ENCODE results near the gene SCRT2. TPM values are rescaled to one million over a fixed set of nuclear protein-coding genes. Genes with fewer than 3 reads are reported as not detected.

Gene SCRT2
- total RNA-seq, 1 donor from 2014 or later, result not detected

- H3K36me3 ChIP-seq (ENCODE audit: insufficient read depth, low read length), result no peaks in the 10 kb centered on the region
- no peaks in the 10 kb centered on the region for H3K9me3 ChIP-seq (ENCODE audit: insufficient read depth, low read depth, low read length)
- no peak overlapping the region for H3K27ac Mint-ChIP-seq (ENCODE audit: unreplicated experiment)
- H3K27ac ChIP-seq (ENCODE audit: low read depth, low read length), result no peak overlapping the region
- peaks cover 3% of the 10 kb centered on the region for H3K27me3 ChIP-seq (ENCODE audit: insufficient read depth, low read length)
- TF ChIP-seq EZH2 (IDR thresholded peaks at IDR 0.05; ENCODE audit: insufficient read depth, low read length) (no peak), CTCF (IDR thresholded peaks at IDR 0.05; ENCODE audit: insufficient read depth, low read depth, low read length) (no peak)
- no peaks in the 10 kb centered on the region for H3K4me1 Mint-ChIP-seq (ENCODE audit: low read depth, unreplicated experiment)
- no peak for DNase-seq (ENCODE audit: low read depth)
- no peak overlapping the region for H2AFZ ChIP-seq (ENCODE audit: low read depth, low read length)
- no peak overlapping the region for H3K4me3 Mint-ChIP-seq (ENCODE audit: unreplicated experiment)
- H4K20me1 ChIP-seq (ENCODE audit: insufficient read depth, low read length), result no peaks in the 10 kb centered on the region
- H3K27me3 Mint-ChIP-seq (ENCODE audit: low read depth, unreplicated experiment), result peaks cover 66% of the 10 kb centered on the region
- no peak for FAIRE-seq
- no peak overlapping the region for H3K9ac ChIP-seq (ENCODE audit: low read length)
- no peak overlapping the region for H3K4me3 ChIP-seq (ENCODE audit: insufficient read depth, low read depth, low read length)
- H3K79me2 ChIP-seq (ENCODE audit: insufficient read depth, low read length), result no peaks in the 10 kb centered on the region
- peaks cover 3% of the 10 kb centered on the region for H3K9me3 Mint-ChIP-seq (ENCODE audit: unreplicated experiment)
- no peaks in the 10 kb centered on the region for H3K4me1 ChIP-seq (ENCODE audit: insufficient read depth, low read length)
- peaks cover 1% of the 10 kb centered on the region for H3K36me3 Mint-ChIP-seq (ENCODE audit: low read depth, unreplicated experiment)
- no peak overlapping the region for H3K4me2 ChIP-seq (ENCODE audit: low read length)
Observed at GRCh38 chr20:719068-719467, 43.5 kb upstream of the SCRT2 start.

- H4K20me1 ChIP-seq (ENCODE audit: insufficient read depth, low read length), result no peaks in the 10 kb centered on the region
- peaks cover 53% of the 10 kb centered on the region for H3K27me3 Mint-ChIP-seq (ENCODE audit: low read depth, unreplicated experiment)
Observed at GRCh38 chr20:717832-718231, 42.2 kb upstream of the SCRT2 start.

More at GRCh38 chr20:717832-718231, 42.2 kb upstream of the SCRT2 start:
- peaks cover 3% of the 10 kb centered on the region for H3K27me3 ChIP-seq (ENCODE audit: insufficient read depth, low read length)
- no peak overlapping the region for H2AFZ ChIP-seq (ENCODE audit: low read depth, low read length)
- no peaks in the 10 kb centered on the region for H3K4me1 ChIP-seq (ENCODE audit: insufficient read depth, low read length)
- Mint-ChIP-seq H3K4me1 (ENCODE audit: low read depth, unreplicated experiment) (no peaks in the 10 kb centered on the region), H3K9me3 (ENCODE audit: unreplicated experiment) (peaks cover 2% of the 10 kb centered on the region), H3K27ac (ENCODE audit: unreplicated experiment) (no peak overlapping the region), H3K4me3 (ENCODE audit: unreplicated experiment) (no peak overlapping the region), H3K36me3 (ENCODE audit: low read depth, unreplicated experiment) (peaks cover 1% of the 10 kb centered on the region)
- H3K9ac ChIP-seq (ENCODE audit: low read length), result no peak overlapping the region
- TF ChIP-seq EZH2 (IDR thresholded peaks at IDR 0.05; ENCODE audit: insufficient read depth, low read length) (no peak), CTCF (IDR thresholded peaks at IDR 0.05; ENCODE audit: insufficient read depth, low read depth, low read length) (no peak)
- no peaks in the 10 kb centered on the region for H3K79me2 ChIP-seq (ENCODE audit: insufficient read depth, low read length)
- H3K4me3 ChIP-seq (ENCODE audit: insufficient read depth, low read depth, low read length), result no peak overlapping the region
- H3K36me3 ChIP-seq (ENCODE audit: insufficient read depth, low read length), result no peaks in the 10 kb centered on the region
- no peaks in the 10 kb centered on the region for H3K9me3 ChIP-seq (ENCODE audit: insufficient read depth, low read depth, low read length)
- no peak overlapping the region for H3K27ac ChIP-seq (ENCODE audit: low read depth, low read length)
- FAIRE-seq (no peak), DNase-seq (ENCODE audit: low read depth) (no peak)
- H3K4me2 ChIP-seq (ENCODE audit: low read length), result no peak overlapping the region

Data from astrocyte (in vitro differentiated cells and primary cell).